AG04449 (cell line): ENCODE measurements around the gene LRRC56.
A peak's percentile ranks its signal among the peaks of the same experiment; 100 is the strongest.

Experiments used
- CTCF ChIA-PET: fragments of 350-600 bp; formaldehyde crosslinking; extraction: SDS; loops from one replicate; lab custom pipeline; 2021; ENCODE audit warnings: antibody characterized with exemption; lab: Yijun Ruan, JAX
- POLR2A ChIA-PET: fragments of 400-600, 350-600 bp; formaldehyde crosslinking; extraction: SDS; loops from one replicate; lab custom pipeline; 2020; ENCODE audit warnings: antibody characterized with exemption, inconsistent platforms; lab: Yijun Ruan, JAX
- DNase-seq: peaks from one replicate; pipeline ENCODE4 v3.0.0-alpha.2; 2010; ENCODE audit warnings: low read depth, low spot score
- H3K4me3 ChIP-seq: 2 replicates; pipeline ENCODE4 v1.5.1; 2011; ENCODE audit warnings: low read depth, mild to moderate bottlenecking, control low read depth, low read length
- TF ChIP-seq, protein P1 (sequence below): IDR thresholded peaks from one replicate; pipeline ENCODE4 v1.5.1; 2011; ENCODE audit warnings: mild to moderate bottlenecking, moderate library complexity, low read length, control low read depth, inconsistent platforms; ENCODE audit not compliant: insufficient read depth; ENCODE audit errors: missing control alignments

Gene LRRC56, protein sequence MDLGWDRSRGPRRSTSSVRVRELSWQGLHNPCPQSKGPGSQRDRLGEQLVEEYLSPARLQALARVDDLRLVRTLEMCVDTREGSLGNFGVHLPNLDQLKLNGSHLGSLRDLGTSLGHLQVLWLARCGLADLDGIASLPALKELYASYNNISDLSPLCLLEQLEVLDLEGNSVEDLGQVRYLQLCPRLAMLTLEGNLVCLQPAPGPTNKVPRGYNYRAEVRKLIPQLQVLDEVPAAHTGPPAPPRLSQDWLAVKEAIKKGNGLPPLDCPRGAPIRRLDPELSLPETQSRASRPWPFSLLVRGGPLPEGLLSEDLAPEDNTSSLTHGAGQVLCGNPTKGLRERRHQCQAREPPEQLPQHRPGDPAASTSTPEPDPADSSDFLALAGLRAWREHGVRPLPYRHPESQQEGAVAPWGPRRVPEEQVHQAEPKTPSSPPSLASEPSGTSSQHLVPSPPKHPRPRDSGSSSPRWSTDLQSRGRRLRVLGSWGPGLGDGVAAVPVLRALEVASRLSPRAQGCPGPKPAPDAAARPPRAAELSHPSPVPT

DNA sequence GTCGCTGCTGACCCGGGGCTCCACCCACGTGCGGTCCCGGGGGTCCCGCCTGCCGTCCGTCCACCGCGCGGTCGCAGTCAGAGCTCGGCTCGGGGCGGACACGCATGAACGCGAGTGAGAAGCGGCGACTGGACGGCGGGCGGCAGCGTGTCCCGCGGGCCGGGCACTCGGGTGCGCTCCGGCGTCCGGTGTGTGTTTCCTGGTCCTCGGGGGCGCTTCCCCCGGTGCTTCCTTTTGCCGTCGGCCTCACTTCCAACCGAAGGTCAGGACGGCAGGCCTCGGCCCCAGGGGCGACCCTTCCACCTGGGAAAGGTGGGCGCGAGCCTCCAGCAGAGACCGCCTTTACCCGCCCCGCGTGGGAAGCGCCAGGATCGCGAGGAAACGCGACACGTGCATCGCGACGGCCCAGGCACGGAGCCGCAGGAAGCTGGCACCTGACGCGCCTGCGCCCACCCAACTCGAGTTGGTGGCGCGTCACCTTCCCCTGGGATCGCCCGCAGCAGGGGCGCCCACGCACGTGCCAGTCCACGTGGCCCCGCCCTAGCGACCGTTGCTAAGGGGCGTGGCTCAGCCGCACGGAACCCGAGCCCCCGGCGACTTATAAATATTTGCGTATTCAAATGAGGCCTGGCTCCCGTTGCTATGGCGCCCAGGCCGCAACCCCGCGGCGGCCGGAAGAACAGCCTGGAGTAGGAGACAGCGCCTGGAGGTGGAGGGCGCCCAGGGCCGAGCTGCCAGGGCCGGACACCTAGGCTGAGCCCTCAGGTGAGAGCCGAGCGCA is at the start of gene LRRC56:
TSS of gene LRRC56 (plus strand) at position 687 of the 781 bp plus-strand sequence. CDS start 3,158 bp downstream, outside the sequence.
- DNase-seq: no peak
- TF ChIP-seq, protein P1, sequence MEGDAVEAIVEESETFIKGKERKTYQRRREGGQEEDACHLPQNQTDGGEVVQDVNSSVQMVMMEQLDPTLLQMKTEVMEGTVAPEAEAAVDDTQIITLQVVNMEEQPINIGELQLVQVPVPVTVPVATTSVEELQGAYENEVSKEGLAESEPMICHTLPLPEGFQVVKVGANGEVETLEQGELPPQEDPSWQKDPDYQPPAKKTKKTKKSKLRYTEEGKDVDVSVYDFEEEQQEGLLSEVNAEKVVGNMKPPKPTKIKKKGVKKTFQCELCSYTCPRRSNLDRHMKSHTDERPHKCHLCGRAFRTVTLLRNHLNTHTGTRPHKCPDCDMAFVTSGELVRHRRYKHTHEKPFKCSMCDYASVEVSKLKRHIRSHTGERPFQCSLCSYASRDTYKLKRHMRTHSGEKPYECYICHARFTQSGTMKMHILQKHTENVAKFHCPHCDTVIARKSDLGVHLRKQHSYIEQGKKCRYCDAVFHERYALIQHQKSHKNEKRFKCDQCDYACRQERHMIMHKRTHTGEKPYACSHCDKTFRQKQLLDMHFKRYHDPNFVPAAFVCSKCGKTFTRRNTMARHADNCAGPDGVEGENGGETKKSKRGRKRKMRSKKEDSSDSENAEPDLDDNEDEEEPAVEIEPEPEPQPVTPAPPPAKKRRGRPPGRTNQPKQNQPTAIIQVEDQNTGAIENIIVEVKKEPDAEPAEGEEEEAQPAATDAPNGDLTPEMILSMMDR: no peak
- H3K4me3 ChIP-seq: peak within 1 kb of the TSS; percentile 64
- ChIA-PET CTCF (interaction anchor here (1.2 to 5.9 kb wide), 4 partner anchors 15 to 186 kb away, joined by 3 to 45 read pairs (median 11); no protein-coding TSS in a partner anchor), POLR2A (interaction anchor here (1.1 to 1.6 kb wide), 3 partner anchors 26 to 33 kb away, joined by 3 to 5 read pairs (median 4); no protein-coding TSS in a partner anchor)

DNA sequence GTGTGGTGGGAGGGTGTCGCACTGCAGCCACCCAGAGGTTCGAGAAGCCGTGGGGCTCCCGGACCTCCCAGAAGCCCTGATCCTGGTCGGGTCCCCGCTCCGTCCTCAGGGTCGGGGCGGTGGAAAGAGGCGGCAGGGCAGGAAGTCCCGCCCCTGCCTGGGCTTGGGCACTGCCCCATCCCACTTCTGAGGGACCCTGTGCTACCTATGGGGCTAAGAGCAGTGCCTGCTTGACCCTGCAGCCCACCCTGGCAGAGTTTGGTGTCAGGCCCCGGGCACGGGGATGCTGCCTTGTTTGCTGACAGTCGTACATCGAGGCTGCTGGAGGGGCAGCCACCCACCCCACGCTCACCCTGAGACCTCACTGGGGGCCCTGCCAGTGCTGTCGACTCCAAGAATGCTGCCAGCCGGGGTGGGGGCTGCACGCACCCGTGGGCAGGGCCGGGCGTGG is 49.7 kb upstream of the LRRC56 start:
- no peak overlapping the region for H3K4me3 ChIP-seq
- ChIA-PET POLR2A (no interaction called here), CTCF (no interaction called here)
- TF ChIP-seq, protein P1: no peak
- no peak for DNase-seq

DNA sequence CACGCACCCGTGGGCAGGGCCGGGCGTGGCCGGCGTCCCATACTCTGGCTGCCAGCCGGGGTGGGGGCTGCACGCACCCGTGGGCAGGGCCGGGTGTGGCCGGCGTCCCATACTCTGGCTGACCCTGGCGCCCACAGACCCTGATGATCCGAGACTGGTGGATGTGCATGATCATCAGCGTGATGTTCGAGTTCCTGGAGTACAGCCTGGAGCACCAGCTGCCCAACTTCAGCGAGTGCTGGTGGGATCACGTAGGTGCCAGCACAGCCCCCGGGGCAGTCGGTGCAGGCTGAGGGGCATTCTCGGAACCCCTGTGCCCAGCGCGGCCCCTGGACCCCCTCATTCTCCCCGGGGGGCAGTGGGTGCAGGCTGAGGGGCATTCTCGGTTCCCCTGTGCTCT is 49.3 kb upstream of the LRRC56 start:
- H3K4me3 ChIP-seq: no peak overlapping the region
- POLR2A ChIA-PET: no interaction called here
- CTCF ChIA-PET: no interaction called here
- TF ChIP-seq, protein P1: no peak
- DNase-seq: no peak

DNA sequence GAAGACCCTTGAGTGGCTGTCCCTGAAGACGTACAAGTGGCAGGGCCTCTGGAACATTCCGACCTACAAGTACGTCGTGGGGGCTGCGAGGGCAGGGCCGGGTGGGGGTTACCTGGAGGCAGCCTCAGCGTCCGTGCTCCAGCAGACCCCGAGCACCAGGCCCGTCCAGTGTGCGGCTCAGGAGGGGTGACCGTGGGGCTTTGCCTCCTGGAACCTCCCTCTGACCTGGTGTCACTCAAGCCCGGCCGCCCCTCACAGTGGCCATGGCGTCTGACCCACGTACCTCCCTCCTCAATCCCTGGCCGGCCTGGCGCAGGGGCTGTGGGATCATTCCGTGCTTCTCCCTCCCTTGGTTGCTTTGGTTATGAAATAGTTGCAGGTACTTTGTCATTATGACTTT is 48.7 kb upstream of the LRRC56 start:
- CTCF ChIA-PET: no interaction called here
- TF ChIP-seq, protein P1: no peak

DNA sequence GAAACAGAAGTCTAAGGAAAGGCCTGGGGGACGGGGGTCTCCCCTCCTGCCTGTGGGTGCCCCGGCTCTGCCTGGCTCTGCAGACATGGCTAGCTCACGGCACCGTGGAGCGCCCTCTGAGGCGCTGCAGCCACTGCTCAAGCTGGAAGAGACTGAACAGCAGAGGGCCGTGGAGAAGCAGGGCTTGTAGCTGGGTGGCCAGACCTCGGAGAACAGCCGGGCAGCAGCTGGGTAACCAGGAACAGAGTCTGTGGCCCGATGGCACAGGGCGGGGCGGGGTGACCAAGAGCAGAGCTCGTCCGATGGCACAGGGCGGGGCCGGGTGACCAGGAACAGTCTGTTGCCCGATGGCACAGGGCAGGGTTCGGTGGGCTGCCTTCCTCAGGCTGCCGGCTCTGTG is 48.3 kb upstream of the LRRC56 start:
- no peak overlapping the region for H3K4me3 ChIP-seq
- ChIA-PET POLR2A (no interaction called here), CTCF (no interaction called here)
- no peak for DNase-seq
- TF ChIP-seq, protein P1: no peak

More for the DNA sequence above, 48.7 kb upstream of the LRRC56 start:
- POLR2A ChIA-PET: no interaction called here
- no peak overlapping the region for H3K4me3 ChIP-seq
- no peak for DNase-seq
